Measurements from ENCODE around the gene RASL10A. TPM values are rescaled to one million over a fixed set of nuclear protein-coding genes. Genes with fewer than 3 reads are reported as not detected.
A peak's percentile ranks its signal among the peaks of the same experiment; 100 is the strongest.

Gene RASL10A
- total and polyA plus RNA-seq, 9 of the 15 experiments (the other 6 are each of a cell fraction or from before 2014, with no cell fraction given), result 0.17 to 1.2 (median 0.45) TPM; not detected in 3

DNA sequence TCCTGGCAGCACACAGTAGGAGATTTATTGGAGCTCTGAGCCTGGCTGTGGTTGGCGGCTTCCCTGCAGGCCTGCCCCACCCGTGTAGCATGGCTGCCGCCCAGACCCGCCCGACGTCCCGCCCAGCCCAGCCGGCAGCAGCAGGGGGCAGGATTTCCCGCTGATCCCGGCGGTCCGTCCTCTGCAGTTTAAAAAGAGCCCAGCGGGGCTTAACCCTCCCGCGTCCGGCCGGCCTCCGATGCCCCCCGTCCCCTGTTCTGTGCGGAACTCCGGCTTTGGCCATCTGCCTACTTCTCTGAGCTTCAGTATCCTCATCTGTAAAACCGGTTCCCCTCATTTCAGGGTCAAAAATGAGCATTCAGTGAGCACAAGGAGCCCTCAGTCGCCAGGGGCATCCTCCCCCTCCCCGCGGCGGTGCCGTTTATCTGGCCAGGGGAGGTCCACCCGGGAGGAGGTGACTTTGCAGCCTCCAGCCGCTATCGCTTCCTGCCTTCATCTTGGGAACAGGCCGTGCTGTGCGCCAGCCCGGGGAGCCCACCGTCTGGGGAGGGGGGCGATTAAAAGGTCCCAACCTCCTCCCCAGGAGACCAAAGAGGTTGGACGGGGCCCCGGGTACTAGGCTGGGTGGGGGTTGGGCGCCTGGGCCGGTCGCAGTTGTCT, 9.2 kb downstream of the RASL10A start, which contains the start of gene GAS2L1 (continued):
- TF ChIP-seq ZNF347 (CRISPR knock-in tag; IDR thresholded peaks at IDR 0.05; ENCODE audit: low read depth) (no peak), MYNN (IDR thresholded peaks at IDR 0.05) (peak; percentile 43; the same call in 1 of the 2 replicates), MYNN (CRISPR knock-in tag; IDR thresholded peaks at IDR 0.05) (no peak), SRF (CRISPR knock-in tag; IDR thresholded peaks at IDR 0.05) (no peak), NCOA4 (IDR thresholded peaks at IDR 0.05; ENCODE audit: partially characterized antibody) (no peak), RNF2 (IDR thresholded peaks at IDR 0.05) (no peak; the same call in 1 of the 2 replicates), ZBTB8A (IDR thresholded peaks at IDR 0.05; ENCODE audit: partially characterized antibody) (no peak), ZNF324 (CRISPR knock-in tag; IDR thresholded peaks at IDR 0.05) (no peak), GTF2E2 (tag; IDR thresholded peaks at IDR 0.05) (peak; percentile 48; the same call in 1 of the 2 replicates), STAG1 (CRISPR knock-in tag; IDR thresholded peaks at IDR 0.05; ENCODE audit: borderline replicate concordance) (no peak), ZNF696 (CRISPR knock-in tag; conservative IDR thresholded peaks at IDR 0.05) (no peak), ATF1 (CRISPR knock-in tag; IDR thresholded peaks at IDR 0.05) (no peak), ATF1 (tag; IDR thresholded peaks at IDR 0.05) (peak; percentile 33), ZNF311 (CRISPR knock-in tag; IDR thresholded peaks at IDR 0.05) (no peak), KDM5B (IDR thresholded peaks at IDR 0.05; ENCODE audit: insufficient replicate concordance, low read depth, low read length) (peak; percentile 53), ZNF316 (IDR thresholded peaks at IDR 0.05) (no peak), HNRNPL (IDR thresholded peaks at IDR 0.05; ENCODE audit: low read depth, low read length) (no peak), CXXC5 (CRISPR knock-in tag; IDR thresholded peaks at IDR 0.05) (peak; percentile 23; the same call in 1 of the 2 replicates)
- TF ChIP-seq, protein P1, sequence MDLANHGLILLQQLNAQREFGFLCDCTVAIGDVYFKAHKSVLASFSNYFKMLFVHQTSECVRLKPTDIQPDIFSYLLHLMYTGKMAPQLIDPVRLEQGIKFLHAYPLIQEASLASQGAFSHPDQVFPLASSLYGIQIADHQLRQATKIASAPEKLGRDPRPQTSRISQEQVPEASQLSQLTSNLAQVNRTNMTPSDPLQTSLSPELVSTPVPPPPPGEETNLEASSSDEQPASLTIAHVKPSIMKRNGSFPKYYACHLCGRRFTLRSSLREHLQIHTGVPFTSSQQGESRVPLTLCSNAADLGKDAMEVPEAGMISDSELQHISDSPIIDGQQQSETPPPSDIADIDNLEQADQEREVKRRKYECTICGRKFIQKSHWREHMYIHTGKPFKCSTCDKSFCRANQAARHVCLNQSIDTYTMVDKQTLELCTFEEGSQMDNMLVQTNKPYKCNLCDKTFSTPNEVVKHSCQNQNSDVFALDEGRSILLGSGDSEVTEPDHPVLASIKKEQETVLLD (IDR thresholded peaks at IDR 0.05), result peak; percentile 49; the same call in 1 of the 2 replicates
- TF ChIP-seq, protein P2, sequence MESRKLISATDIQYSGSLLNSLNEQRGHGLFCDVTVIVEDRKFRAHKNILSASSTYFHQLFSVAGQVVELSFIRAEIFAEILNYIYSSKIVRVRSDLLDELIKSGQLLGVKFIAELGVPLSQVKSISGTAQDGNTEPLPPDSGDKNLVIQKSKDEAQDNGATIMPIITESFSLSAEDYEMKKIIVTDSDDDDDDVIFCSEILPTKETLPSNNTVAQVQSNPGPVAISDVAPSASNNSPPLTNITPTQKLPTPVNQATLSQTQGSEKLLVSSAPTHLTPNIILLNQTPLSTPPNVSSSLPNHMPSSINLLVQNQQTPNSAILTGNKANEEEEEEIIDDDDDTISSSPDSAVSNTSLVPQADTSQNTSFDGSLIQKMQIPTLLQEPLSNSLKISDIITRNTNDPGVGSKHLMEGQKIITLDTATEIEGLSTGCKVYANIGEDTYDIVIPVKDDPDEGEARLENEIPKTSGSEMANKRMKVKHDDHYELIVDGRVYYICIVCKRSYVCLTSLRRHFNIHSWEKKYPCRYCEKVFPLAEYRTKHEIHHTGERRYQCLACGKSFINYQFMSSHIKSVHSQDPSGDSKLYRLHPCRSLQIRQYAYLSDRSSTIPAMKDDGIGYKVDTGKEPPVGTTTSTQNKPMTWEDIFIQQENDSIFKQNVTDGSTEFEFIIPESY (CRISPR knock-in tag; IDR thresholded peaks at IDR 0.05), result no peak; the same call in 1 of the 2 replicates
- TF ChIP-seq, protein P3, sequence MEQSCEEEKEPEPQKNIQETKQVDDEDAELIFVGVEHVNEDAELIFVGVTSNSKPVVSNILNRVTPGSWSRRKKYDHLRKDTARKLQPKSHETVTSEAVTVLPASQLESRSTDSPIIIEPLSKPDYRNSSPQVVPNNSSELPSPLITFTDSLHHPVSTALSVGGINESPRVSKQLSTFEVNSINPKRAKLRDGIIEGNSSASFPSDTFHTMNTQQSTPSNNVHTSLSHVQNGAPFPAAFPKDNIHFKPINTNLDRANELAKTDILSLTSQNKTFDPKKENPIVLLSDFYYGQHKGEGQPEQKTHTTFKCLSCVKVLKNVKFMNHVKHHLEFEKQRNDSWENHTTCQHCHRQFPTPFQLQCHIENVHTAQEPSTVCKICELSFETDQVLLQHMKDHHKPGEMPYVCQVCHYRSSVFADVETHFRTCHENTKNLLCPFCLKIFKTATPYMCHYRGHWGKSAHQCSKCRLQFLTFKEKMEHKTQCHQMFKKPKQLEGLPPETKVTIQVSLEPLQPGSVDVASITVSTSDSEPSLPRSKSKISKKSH (CRISPR knock-in tag; IDR thresholded peaks at IDR 0.05), result no peak
- TF ChIP-seq, protein P4, sequence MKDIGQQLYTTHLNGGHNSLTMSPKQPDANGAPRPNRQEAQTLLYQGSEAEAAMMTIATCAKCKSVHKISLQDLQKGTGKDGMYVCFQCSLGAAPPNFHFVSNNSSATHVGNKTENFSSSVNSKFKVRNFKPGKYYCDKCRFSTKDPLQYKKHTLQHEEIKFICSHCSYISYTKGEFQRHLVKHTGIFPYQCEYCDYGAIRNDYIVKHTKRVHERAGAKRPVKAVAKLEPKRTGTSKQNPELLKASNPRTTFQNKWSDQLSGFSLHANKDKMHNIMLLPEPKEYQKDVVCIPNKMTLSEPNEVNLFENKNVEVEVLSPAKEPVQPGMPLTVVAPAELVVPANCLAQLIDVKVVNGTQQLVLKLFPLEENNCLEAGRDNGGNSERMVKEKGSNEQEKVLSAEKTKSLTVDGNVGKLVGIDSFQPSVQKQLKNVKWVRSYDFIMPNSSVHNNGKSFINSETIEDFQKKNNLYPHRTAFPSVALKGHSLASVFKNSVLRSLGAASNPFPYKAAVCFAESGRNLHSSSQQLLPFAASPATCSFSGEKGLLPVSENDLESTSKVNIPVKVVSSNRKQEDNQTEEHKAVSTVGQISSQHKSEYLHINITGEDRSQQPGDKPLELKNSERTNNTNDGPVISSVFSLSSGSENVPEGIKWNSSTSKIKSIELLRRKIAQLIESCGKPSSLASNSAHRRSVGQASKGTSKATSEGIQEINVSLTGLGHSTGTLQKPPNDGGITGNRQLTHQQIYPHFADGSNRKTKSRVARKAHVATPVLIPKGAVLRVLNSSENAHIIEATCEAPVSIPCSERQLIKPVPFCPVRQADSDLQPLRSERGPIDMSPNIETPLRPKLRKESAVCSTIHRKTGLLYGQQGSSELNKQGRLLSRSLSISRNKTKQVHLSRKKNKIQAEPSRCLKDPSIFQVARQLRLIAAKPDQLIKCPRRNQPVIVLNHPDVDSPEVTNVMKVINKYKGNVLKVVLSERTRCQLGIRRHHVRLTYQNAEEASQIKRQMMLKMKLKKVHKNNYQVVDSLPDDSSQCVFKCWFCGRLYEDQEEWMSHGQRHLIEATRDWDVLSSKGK (CRISPR knock-in tag; IDR thresholded peaks at IDR 0.05), result no peak

Measured in K562 (cell line).